ENCODE data around the gene SYNE1.

DNA sequence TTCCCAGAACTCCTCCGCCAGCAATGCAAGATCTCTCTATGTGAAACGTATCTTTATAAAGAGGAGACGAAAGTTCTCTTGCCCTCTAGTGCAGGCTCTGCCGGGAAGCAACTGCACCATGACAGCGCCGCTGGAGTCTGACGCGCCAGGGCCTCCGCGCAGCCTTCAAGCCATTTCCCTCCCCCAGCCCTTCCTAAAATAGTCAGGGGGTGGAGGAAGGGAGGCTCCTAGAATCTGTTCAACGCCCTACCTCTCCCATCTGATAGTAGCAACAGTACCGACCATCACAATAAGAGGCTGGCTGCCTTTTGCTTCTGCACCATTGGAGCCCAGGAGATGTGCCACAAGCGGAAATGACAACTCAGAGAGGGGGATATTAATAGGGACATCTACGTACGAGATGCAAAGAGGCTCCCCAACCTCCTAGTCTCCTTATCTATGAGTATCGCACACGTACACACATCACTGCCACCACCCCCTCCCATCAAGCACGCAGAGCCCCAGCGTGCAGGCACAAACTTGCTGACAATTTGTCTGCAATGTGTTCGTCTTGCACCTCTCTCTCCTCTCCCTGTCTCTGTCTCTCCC, 1.0 kb downstream of the SYNE1 start:
- TF ChIP-seq, protein P1, sequence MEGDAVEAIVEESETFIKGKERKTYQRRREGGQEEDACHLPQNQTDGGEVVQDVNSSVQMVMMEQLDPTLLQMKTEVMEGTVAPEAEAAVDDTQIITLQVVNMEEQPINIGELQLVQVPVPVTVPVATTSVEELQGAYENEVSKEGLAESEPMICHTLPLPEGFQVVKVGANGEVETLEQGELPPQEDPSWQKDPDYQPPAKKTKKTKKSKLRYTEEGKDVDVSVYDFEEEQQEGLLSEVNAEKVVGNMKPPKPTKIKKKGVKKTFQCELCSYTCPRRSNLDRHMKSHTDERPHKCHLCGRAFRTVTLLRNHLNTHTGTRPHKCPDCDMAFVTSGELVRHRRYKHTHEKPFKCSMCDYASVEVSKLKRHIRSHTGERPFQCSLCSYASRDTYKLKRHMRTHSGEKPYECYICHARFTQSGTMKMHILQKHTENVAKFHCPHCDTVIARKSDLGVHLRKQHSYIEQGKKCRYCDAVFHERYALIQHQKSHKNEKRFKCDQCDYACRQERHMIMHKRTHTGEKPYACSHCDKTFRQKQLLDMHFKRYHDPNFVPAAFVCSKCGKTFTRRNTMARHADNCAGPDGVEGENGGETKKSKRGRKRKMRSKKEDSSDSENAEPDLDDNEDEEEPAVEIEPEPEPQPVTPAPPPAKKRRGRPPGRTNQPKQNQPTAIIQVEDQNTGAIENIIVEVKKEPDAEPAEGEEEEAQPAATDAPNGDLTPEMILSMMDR (IDR thresholded peaks at IDR 0.05): no peak
- no peak for TF ChIP-seq POLR2A (IDR thresholded peaks at IDR 0.05)
